Activated CD8-positive, alpha-beta T cell treated with anti-CD3 and anti-CD28 coated beads for 36 hours (primary cell): ENCODE measurements around the gene TSPAN5. TPM values are rescaled to one million over a fixed set of nuclear protein-coding genes. Genes with fewer than 3 reads are reported as not detected.
A peak's percentile ranks its signal among the peaks of the same experiment; 100 is the strongest.

Source experiments
- ATAC-seq: fragments of 200-7000 bp; cut with Tn5 transposase; one replicate; pipeline ENCODE4 v1.10.0; 2021; ENCODE audit warnings: mild to moderate bottlenecking, moderate library complexity
- CTCF ChIA-PET: fragments of 350-600 bp; sonication (Branson Sonifier 250); formaldehyde crosslinking; loops from one replicate; lab custom pipeline; 2021; ENCODE audit warnings: antibody characterized with exemption; lab: Charles Lee
- POLR2A ChIA-PET: fragments of 350-600 bp; sonication (Branson Sonifier 250); formaldehyde crosslinking; loops from one replicate; lab custom pipeline; 2021; ENCODE audit warnings: antibody characterized with exemption; lab: Charles Lee
- DNase-seq: peaks from one replicate; pipeline ENCODE4 v3.0.0-alpha.2; 2020
- H3K27ac Mint-ChIP-seq: one replicate; pipeline ENCODE4 v1.8.0; 2021; ENCODE audit warnings: mild to moderate bottlenecking, mixed read lengths
- H3K27me3 Mint-ChIP-seq: one replicate; pipeline ENCODE4 v1.8.0; 2021; ENCODE audit warnings: mixed read lengths
- H3K36me3 Mint-ChIP-seq: one replicate; pipeline ENCODE4 v1.8.0; 2021; ENCODE audit warnings: low read depth, mixed read lengths
- H3K4me1 Mint-ChIP-seq: one replicate; pipeline ENCODE4 v1.8.0; 2021; ENCODE audit warnings: low read depth, mixed read lengths
- H3K4me3 Mint-ChIP-seq: one replicate; pipeline ENCODE4 v1.8.0; 2021; ENCODE audit warnings: mild to moderate bottlenecking, moderate library complexity, mixed read lengths
- H3K9me3 Mint-ChIP-seq: one replicate; pipeline ENCODE4 v1.8.0; 2021; ENCODE audit warnings: mixed read lengths
- intact Hi-C: fragments of 100-400 bp; cut with micrococcal nuclease; formaldehyde crosslinking; loops from one replicate; pipeline ENCODE4 v1.10.0; 2022
- total RNA-seq, 2 experiments: library from RNA; stranded (reverse); gene quantifications; one replicate each; pipeline ENCODE4 v1.2.3, GENCODE V29; 2021
- TF ChIP-seq, protein P1 (sequence below): fragments of 200-600 bp; IDR thresholded peaks from one replicate; pipeline ENCODE4 v1.8.0; 2022; ENCODE audit warnings: antibody characterized with exemption, mild to moderate bottlenecking

Gene TSPAN5
- total RNA-seq, 2 experiments from 2014 or later, result 18.5 to 21.9 TPM

DNA sequence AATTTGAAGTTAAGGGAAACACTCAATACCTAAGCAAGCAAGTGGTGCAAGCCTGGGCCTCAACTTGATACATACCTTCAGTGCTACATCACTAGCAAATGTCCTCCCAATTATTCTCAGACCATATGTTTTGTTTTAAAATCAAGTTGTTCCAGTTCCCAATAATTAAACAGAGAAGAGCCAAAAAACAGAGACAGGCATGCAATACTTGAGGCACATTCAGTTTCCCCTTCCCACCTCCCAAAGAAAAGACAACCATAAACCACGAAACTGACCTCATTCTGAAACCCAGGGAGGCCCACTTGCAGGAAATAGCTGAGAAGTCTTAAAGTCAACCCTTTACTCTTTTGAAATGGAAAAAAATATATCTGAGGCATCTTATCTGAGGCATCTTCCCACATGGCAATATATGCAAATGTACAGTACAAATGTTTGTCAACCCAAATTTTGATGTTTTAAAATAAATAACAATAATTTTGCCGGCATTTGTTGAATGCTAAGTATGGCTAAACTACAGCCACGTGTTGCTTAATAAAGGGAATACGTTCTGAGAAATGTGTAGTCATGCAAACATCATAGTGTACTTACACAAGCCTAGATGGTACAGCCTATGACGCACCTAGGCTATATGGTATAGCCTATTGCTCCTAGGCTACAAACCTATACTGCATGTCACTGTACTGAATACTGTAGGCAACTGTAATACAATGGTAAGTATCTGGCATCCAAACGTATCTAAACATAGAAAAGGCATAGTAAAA lies 147.5 kb downstream of the TSPAN5 start:
- H3K36me3 Mint-ChIP-seq, result peaks cover 4% of the 10 kb centered on the region
- POLR2A ChIA-PET, result interaction anchor here (1.5 kb wide), 1 partner anchor 43 kb away, joined by 3 read pairs; no protein-coding TSS in a partner anchor
- intact Hi-C loops, result loop anchor here (5.0 kb wide), 1 partner anchor 91 kb away; no protein-coding TSS in a partner anchor
- H3K9me3 Mint-ChIP-seq, result no peaks in the 10 kb centered on the region
- CTCF ChIA-PET, result interaction anchor here (1.2 kb wide), 1 partner anchor 40 kb away, joined by 3 read pairs; no protein-coding TSS in a partner anchor
- ATAC-seq, result peak; percentile 79
- DNase-seq, result peak; percentile 57
- peaks cover 59% of the 10 kb centered on the region for H3K4me1 Mint-ChIP-seq
- H3K27ac Mint-ChIP-seq, result peak overlapping the region; percentile 58
- H3K27me3 Mint-ChIP-seq, result no peaks in the 10 kb centered on the region
- TF ChIP-seq, protein P1, sequence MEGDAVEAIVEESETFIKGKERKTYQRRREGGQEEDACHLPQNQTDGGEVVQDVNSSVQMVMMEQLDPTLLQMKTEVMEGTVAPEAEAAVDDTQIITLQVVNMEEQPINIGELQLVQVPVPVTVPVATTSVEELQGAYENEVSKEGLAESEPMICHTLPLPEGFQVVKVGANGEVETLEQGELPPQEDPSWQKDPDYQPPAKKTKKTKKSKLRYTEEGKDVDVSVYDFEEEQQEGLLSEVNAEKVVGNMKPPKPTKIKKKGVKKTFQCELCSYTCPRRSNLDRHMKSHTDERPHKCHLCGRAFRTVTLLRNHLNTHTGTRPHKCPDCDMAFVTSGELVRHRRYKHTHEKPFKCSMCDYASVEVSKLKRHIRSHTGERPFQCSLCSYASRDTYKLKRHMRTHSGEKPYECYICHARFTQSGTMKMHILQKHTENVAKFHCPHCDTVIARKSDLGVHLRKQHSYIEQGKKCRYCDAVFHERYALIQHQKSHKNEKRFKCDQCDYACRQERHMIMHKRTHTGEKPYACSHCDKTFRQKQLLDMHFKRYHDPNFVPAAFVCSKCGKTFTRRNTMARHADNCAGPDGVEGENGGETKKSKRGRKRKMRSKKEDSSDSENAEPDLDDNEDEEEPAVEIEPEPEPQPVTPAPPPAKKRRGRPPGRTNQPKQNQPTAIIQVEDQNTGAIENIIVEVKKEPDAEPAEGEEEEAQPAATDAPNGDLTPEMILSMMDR, result no peak
- peak overlapping the region; percentile 0 for H3K4me3 Mint-ChIP-seq

DNA sequence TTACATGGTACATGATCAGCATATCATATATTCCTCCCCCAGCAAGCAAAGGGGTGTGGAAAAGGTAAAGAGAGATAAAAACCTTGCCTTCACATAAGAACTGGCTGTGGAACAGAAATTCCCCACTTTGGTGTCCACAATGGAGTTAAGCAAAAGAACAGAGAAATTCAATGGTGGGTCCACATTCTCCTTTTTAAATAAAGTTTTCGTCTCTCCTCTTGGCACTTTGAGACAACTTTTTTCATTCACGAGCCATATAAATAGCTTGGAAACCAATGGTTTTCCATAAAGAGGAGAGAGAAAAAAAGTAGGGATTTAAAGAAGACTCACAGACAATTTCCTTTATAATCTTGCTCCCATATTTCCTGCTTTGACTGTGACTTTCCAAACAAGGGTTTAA lies 148.1 kb downstream of the TSPAN5 start:
- peak overlapping the region; percentile 58 for H3K27ac Mint-ChIP-seq
- ChIA-PET POLR2A (interaction anchor here (1.5 kb wide), 1 partner anchor 43 kb away, joined by 3 read pairs; no protein-coding TSS in a partner anchor), CTCF (no interaction called here)
- TF ChIP-seq, protein P1, result no peak
- H3K36me3 Mint-ChIP-seq, result peaks cover 8% of the 10 kb centered on the region
- intact Hi-C loops, result loop anchor here (5.0 kb wide), 1 partner anchor 92 kb away; no protein-coding TSS in a partner anchor
- H3K4me3 Mint-ChIP-seq, result peak overlapping the region; percentile 0
- DNase-seq, result no peak
- H3K27me3 Mint-ChIP-seq, result no peaks in the 10 kb centered on the region
- H3K9me3 Mint-ChIP-seq, result no peaks in the 10 kb centered on the region
- peaks cover 53% of the 10 kb centered on the region for H3K4me1 Mint-ChIP-seq
- no peak for ATAC-seq

DNA sequence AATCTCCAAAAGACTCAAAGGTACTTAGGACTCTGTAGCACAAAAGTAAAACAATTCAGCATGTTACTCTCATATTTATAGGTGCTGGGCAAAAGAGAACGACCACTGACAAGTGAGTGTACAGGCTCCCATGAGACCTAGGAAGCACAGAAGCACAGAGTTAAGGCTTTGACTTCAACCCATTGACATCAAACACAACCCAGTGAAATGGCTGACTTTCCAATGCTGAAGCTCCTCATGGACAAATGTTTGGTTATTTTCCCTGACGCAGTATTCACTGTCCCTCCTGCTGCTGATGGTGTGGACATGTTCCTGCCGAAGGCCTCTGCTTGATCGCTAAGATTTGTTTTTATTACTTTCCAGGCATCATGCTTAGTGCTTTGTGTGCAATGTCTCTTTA lies 148.7 kb downstream of the TSPAN5 start:
- Mint-ChIP-seq H3K27me3 (no peaks in the 10 kb centered on the region), H3K9me3 (no peaks in the 10 kb centered on the region), H3K4me1 (peaks cover 49% of the 10 kb centered on the region), H3K4me3 (no peak overlapping the region), H3K36me3 (peaks cover 10% of the 10 kb centered on the region), H3K27ac (no peak overlapping the region)
- DNase-seq (no peak), ATAC-seq (no peak)
- intact Hi-C loops, result loop anchor here (5.0 kb wide), 1 partner anchor 93 kb away; no protein-coding TSS in a partner anchor
- CTCF ChIA-PET, result no interaction called here
- TF ChIP-seq, protein P1, result no peak
- POLR2A ChIA-PET, result interaction anchor here (0.8 to 1.2 kb wide), 2 partner anchors 17 to 29 kb away, joined by 3 read pairs; no protein-coding TSS in a partner anchor

DNA sequence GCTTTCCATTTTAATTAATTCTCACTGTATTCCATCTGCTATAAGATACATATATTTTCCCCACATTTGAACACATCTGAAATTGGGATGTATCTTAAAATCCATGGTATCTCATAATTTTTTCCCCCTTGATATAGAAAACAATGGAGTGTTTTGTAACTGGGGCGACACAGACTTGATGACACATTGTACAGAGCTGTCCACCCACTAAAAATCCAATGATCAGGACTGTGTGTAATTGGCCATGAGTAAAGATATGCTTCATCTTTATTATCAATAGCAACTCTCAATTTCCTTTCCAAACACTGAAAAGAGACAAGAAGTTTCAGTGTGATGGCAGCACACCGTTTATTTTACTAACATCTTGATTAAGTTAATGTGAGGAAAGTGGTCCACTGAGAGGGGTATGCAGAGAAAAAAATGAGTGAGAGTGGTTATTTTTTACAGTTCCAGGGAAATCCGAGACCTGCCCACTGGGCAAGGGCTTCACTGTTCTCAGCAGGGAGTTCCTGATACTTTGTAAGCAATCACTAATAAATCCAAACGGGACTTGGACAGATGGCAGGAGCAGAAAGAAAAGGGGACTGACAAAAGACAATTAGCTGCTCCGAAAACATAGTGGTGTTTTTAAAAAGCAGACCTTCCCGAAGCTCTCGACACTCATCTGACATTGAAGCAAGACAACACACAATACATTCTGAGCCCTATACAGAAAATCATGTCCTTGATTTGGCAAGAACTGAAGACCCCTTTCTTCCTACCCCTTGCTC lies 149.4 kb downstream of the TSPAN5 start:
- intact Hi-C loops, result no loop called here
- TF ChIP-seq, protein P1, result no peak
- no peaks in the 10 kb centered on the region for H3K27me3 Mint-ChIP-seq
- ChIA-PET CTCF (no interaction called here), POLR2A (interaction anchor here (0.5 to 1.2 kb wide), 3 partner anchors 18 to 81 kb away, joined by 3 to 4 read pairs (median 3); no protein-coding TSS in a partner anchor)
- ATAC-seq, result no peak
- DNase-seq, result no peak
- H3K36me3 Mint-ChIP-seq, result peaks cover 12% of the 10 kb centered on the region
- no peaks in the 10 kb centered on the region for H3K9me3 Mint-ChIP-seq
- H3K4me1 Mint-ChIP-seq, result peaks cover 49% of the 10 kb centered on the region
- no peak overlapping the region for H3K27ac Mint-ChIP-seq
- H3K4me3 Mint-ChIP-seq, result no peak overlapping the region
